Mesenchymal stem cell (in vitro differentiated cells and primary cell): ENCODE results near the gene GNA12.
A peak's percentile ranks its signal among the peaks of the same experiment; 100 is the strongest.

ENCODE experiments used
- DNase-seq: peaks from one replicate; pipeline ENCODE4 v3.0.0-alpha.2; 2013
- H2AFZ ChIP-seq: one replicate; pipeline ENCODE4 v1.6.1; 2013; ENCODE audit warnings: low read depth, mild to moderate bottlenecking, control low read depth, inconsistent platforms, low read length, moderate library complexity
- H2AK5ac ChIP-seq: 2 replicates; pipeline ENCODE4 v1.6.1; 2013; ENCODE audit warnings: low read length, moderate library complexity, mild to moderate bottlenecking, inconsistent platforms; ENCODE audit not compliant: severe bottlenecking
- H2BK120ac ChIP-seq: one replicate; pipeline ENCODE4 v1.6.1; 2013; ENCODE audit warnings: low read depth, mild to moderate bottlenecking, inconsistent platforms, low read length, moderate library complexity
- H2BK12ac ChIP-seq, 2 experiments: one replicate each; pipeline ENCODE4 v1.6.1; 2013; ENCODE audit warnings: inconsistent platforms in 2 of 2, low read length in 2 of 2, mild to moderate bottlenecking in 2 of 2, moderate library complexity in 2 of 2, control low read depth in 1 of 2
- H2BK15ac ChIP-seq: one replicate; pipeline ENCODE4 v1.6.1; 2013; ENCODE audit warnings: mild to moderate bottlenecking, low read depth, inconsistent platforms; ENCODE audit not compliant: poor library complexity, severe bottlenecking
- H2BK5ac ChIP-seq: 2 replicates; pipeline ENCODE4 v1.6.1; 2013; ENCODE audit warnings: low read depth, mild to moderate bottlenecking, low read length, control low read depth, inconsistent platforms; ENCODE audit not compliant: poor library complexity, severe bottlenecking
- H3K14ac ChIP-seq, 2 experiments: one replicate each; pipeline ENCODE4 v1.6.1; 2013; ENCODE audit warnings: inconsistent platforms in 2 of 2, low read length in 2 of 2, control low read depth in 1 of 2, mild to moderate bottlenecking in 1 of 2, moderate library complexity in 1 of 2
- H3K18ac ChIP-seq, 2 experiments: one replicate each; pipeline ENCODE4 v1.6.1; 2013; ENCODE audit warnings: inconsistent platforms in 2 of 2, low read length in 2 of 2, control low read depth in 1 of 2, low read depth in 1 of 2, mild to moderate bottlenecking in 1 of 2
- H3K23ac ChIP-seq, 2 experiments: one replicate each; pipeline ENCODE4 v1.6.1; 2013; ENCODE audit warnings: inconsistent platforms in 2 of 2, low read length in 2 of 2, mild to moderate bottlenecking in 2 of 2, moderate library complexity in 2 of 2, control low read depth in 1 of 2
- H3K27ac ChIP-seq: 2 replicates; pipeline ENCODE4 v1.5.1; 2013; ENCODE audit warnings: mild to moderate bottlenecking, moderate library complexity, low read length, control low read depth, inconsistent platforms; ENCODE audit not compliant: poor library complexity, severe bottlenecking
- H3K27me3 ChIP-seq, 2 experiments: 2 replicates each; pipeline versions ENCODE4 v1.6.1 to v1.7.0; 2013; ENCODE audit warnings: low read length in 2 of 2, mild to moderate bottlenecking in 2 of 2, moderate library complexity in 2 of 2, control low read depth in 1 of 2, inconsistent platforms in 1 of 2; ENCODE audit not compliant: control insufficient read depth in 1 of 2, insufficient read depth in 1 of 2
- H3K36me3 ChIP-seq, 2 experiments: 2 replicates each; pipeline versions ENCODE4 v1.6.1 to v1.7.0; 2013; ENCODE audit warnings: low read length in 2 of 2, control low read depth in 1 of 2, inconsistent platforms in 1 of 2, low read depth in 1 of 2, mild to moderate bottlenecking in 1 of 2; ENCODE audit not compliant: insufficient read depth in 2 of 2, control insufficient read depth in 1 of 2
- H3K4ac ChIP-seq, 2 experiments: one replicate each; pipeline ENCODE4 v1.6.1; 2013; ENCODE audit warnings: inconsistent platforms in 2 of 2, low read length in 2 of 2, mild to moderate bottlenecking in 2 of 2, moderate library complexity in 2 of 2, control low read depth in 1 of 2, low read depth in 1 of 2
- H3K4me1 ChIP-seq: 2 replicates; pipeline ENCODE4 v1.6.1; 2013; ENCODE audit warnings: low read depth, low read length, control low read depth; ENCODE audit not compliant: control insufficient read depth, insufficient read depth
- H3K4me2 ChIP-seq: 2 replicates; pipeline ENCODE4 v1.6.1; 2013; ENCODE audit warnings: low read length, mild to moderate bottlenecking, inconsistent platforms; ENCODE audit not compliant: poor library complexity, severe bottlenecking
- H3K4me3 ChIP-seq, 2 experiments: 2 replicates each; pipeline versions ENCODE4 v1.5.1 to v1.7.0; 2013; ENCODE audit warnings: low read length in 2 of 2, mild to moderate bottlenecking in 2 of 2, control low read depth in 1 of 2, low read depth in 1 of 2; ENCODE audit not compliant: insufficient read depth in 1 of 2
- H3K79me1 ChIP-seq: replicated peaks from 2 replicates; pipeline ENCODE4 v1.6.1; 2013; ENCODE audit warnings: mild to moderate bottlenecking, control low read depth, low read length, inconsistent platforms; ENCODE audit not compliant: poor library complexity, severe bottlenecking
- H3K9ac ChIP-seq: 2 replicates; pipeline ENCODE4 v1.7.0; 2013; ENCODE audit warnings: mild to moderate bottlenecking, low read length, moderate library complexity
- H3K9me3 ChIP-seq: 2 replicates; pipeline ENCODE4 v1.7.0; 2013; ENCODE audit warnings: mild to moderate bottlenecking, low read length; ENCODE audit not compliant: control insufficient read depth
- H4K8ac ChIP-seq: one replicate; pipeline ENCODE4 v1.6.1; 2013; ENCODE audit warnings: inconsistent platforms, mild to moderate bottlenecking, low read length, moderate library complexity
- H4K91ac ChIP-seq: one replicate; pipeline ENCODE4 v1.6.1; 2013; ENCODE audit warnings: mild to moderate bottlenecking, low read length, inconsistent platforms
- WGBS: methylation state at CpG from one replicate; pipeline ENCODE4 v1.1.7; 2013; ENCODE audit warnings: mixed read lengths; 5-methylcytosine and 5-hydroxymethylcytosine counted together

The GNA12 gene

DNA sequence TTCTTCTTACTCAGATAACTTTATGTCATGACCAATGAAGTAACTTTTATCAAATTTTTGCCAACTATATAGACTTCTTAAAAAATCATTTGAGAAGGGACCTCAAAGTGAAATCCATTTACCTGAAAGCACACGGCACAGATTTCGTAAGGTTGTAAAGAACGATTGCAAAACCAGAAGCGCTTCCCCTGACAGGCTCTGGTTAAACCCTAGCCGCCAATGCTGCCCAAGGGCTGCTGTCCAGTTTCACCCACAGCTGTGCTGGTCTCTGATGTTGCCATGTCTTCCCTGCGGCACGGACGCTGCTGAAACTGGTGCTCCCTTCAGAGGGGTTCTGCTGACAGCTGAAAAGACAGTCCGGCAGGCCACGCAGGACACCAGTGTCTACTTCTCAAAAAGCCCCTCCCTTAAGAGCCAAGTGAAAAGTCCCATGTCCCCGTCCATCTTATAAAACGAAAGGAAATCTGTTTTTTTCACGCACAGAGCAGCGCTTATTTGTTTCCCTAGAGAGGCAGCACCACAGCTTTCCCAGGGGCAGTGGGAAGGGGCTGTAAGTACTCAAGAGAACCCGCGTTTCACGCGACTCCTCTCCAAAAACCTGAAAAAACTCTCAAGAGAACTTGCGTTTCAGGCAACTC lies 32.5 kb downstream of the GNA12 start:
- H3K9ac ChIP-seq = peak overlapping the region; percentile 75
- 89% methylated on average over 19 of the region's 19 CpGs for WGBS
- H3K4me1 ChIP-seq = peaks cover 47% of the 10 kb centered on the region
- H3K9me3 ChIP-seq = no peaks in the 10 kb centered on the region
- no peak overlapping the region for H3K4ac ChIP-seq
- H3K36me3 ChIP-seq = peaks cover 0 to 20% of the 10 kb centered on the region in 2 experiments
- no peak overlapping the region for H4K91ac ChIP-seq
- H2AFZ ChIP-seq = no peak overlapping the region
- H3K4me2 ChIP-seq = no peak overlapping the region
- H3K14ac ChIP-seq = no peak overlapping the region
- H3K18ac ChIP-seq = peak overlapping the region in 1 of 2 experiments; percentile 35
- peak overlapping the region in 1 of 2 experiments; percentile 58 for H3K4me3 ChIP-seq
- no peaks in the 10 kb centered on the region for H3K27me3 ChIP-seq
- H3K23ac ChIP-seq = no peak overlapping the region
- H4K8ac ChIP-seq = no peak overlapping the region
- peak overlapping the region; percentile 61 for H2AK5ac ChIP-seq
- no peak overlapping the region for H2BK15ac ChIP-seq
- no peak overlapping the region for H2BK120ac ChIP-seq
- H2BK5ac ChIP-seq = no peak overlapping the region
- DNase-seq = peak; percentile 45
- peak overlapping the region; percentile 46 for H3K27ac ChIP-seq
- no peak overlapping the region for H2BK12ac ChIP-seq
- H3K79me1 ChIP-seq = peaks cover 9% of the 10 kb centered on the region

DNA sequence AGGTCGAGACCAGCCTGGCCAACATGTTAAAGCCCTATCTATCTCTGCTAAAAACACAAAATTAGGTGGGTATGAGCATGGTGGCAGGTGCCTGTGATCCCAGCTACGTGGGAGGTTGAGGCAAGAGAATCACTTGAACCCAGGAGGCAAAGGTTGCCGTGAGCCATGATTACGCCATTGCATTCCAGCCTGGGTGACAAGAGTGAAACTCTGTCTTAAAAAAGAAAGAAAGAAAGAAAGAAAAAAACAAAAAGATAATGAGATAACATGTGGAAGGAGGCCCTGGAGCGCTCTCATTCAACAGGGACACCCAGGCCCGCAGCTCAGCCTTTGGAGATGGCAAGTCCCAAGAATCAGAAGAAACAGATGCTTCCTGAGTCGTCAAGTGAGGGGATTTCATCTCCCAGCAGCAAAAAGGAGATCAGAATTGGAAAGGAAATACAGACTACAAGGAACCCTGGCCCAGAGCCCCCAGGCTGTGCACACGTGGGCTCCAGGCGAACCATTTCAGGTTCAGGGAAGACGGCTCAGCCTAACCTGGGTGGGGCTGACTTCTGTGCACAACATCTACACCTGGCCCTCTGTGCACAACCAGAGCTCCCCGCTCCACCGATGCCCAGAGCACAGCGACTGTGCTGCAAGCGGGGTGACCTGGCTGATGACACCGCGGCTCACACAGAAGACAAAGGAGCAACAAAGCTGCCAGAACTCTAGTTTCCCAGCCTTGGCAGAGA lies 33.3 kb downstream of the GNA12 start:
- WGBS = 93% methylated on average over 15 of the region's 16 CpGs
- Histone ChIP-seq H3K23ac (no peak overlapping the region), H2BK120ac (no peak overlapping the region)

DNA sequence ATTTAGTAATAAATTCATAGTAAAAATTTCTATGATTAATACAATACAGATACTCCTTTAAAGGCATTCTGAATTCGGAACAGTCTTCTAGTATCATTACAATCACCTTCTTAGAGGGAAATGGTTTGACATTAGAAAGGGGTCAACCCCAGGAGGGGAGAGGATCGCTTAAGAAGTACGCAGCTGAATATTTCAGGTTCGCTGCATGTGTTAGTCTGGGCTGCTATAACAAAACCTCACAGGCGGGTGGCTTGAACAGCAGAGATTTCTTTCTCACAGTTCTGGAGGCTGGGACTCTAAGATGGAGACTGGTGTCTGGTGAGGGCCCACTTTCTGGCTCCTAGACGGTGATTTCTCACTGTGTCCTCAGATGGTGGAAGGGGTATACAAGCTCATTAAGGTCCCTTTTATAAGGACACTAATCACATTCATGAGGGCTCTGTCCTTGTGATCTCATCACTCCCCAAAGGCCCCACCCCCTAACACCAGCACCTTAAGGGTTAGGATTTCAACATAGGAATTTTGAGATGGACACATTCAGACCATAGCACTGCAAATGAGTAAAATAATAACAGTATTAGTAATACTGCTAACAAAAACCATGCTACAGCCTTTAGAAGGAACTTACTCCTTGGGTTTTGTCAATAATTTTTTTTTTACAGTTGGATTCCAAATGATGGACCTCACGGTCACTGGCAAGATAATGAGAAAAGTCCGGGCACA lies 34.0 kb downstream of the GNA12 start:
- H2BK12ac ChIP-seq = no peak overlapping the region
- H2BK15ac ChIP-seq = no peak overlapping the region
- peaks cover 40% of the 10 kb centered on the region for H3K4me1 ChIP-seq
- no peak overlapping the region for H3K27ac ChIP-seq
- H3K79me1 ChIP-seq = peaks cover 11% of the 10 kb centered on the region
- H2AFZ ChIP-seq = no peak overlapping the region
- H3K9me3 ChIP-seq = no peaks in the 10 kb centered on the region
- H3K4me2 ChIP-seq = no peak overlapping the region
- no peak overlapping the region for H3K4ac ChIP-seq
- peaks cover 0 to 20% of the 10 kb centered on the region in 2 experiments for H3K36me3 ChIP-seq
- no peak for DNase-seq
- H3K27me3 ChIP-seq = no peaks in the 10 kb centered on the region
- H3K9ac ChIP-seq = no peak overlapping the region
- H2BK5ac ChIP-seq = no peak overlapping the region
- H3K23ac ChIP-seq = no peak overlapping the region
- H3K14ac ChIP-seq = no peak overlapping the region
- no peak overlapping the region for H2BK120ac ChIP-seq
- 95% methylated on average over 7 of the region's 8 CpGs for WGBS
- no peak overlapping the region for H2AK5ac ChIP-seq
- no peak overlapping the region for H4K91ac ChIP-seq
- H3K18ac ChIP-seq = no peak overlapping the region
- H4K8ac ChIP-seq = no peak overlapping the region
- no peak overlapping the region for H3K4me3 ChIP-seq

More for the DNA sequence above, 33.3 kb downstream of the GNA12 start:
- H4K91ac ChIP-seq = no peak overlapping the region
- H2AFZ ChIP-seq = no peak overlapping the region
- H3K36me3 ChIP-seq = peaks cover 0 to 20% of the 10 kb centered on the region in 2 experiments
- peaks cover 9% of the 10 kb centered on the region for H3K79me1 ChIP-seq
- H3K4ac ChIP-seq = peak overlapping the region in 1 of 2 experiments; percentile 2
- H3K18ac ChIP-seq = peak overlapping the region in 1 of 2 experiments; percentile 27
- H2BK5ac ChIP-seq = no peak overlapping the region
- H4K8ac ChIP-seq = peak overlapping the region; percentile 73
- peak overlapping the region in 1 of 2 experiments; percentile 58 for H3K4me3 ChIP-seq
- DNase-seq = no peak
- peak overlapping the region; percentile 66 for H2AK5ac ChIP-seq
- no peak overlapping the region for H2BK15ac ChIP-seq
- peaks cover 44% of the 10 kb centered on the region for H3K4me1 ChIP-seq
- no peak overlapping the region for H3K27ac ChIP-seq
- H2BK12ac ChIP-seq = peak overlapping the region; percentile 1 to 25
- no peaks in the 10 kb centered on the region for H3K9me3 ChIP-seq
- peak overlapping the region; percentile 75 for H3K9ac ChIP-seq
- no peaks in the 10 kb centered on the region for H3K27me3 ChIP-seq
- H3K4me2 ChIP-seq = no peak overlapping the region
- H3K14ac ChIP-seq = no peak overlapping the region
